ENCODE measurements around the gene DIP2B.

GRCh38 chr12:50619610-50619958 lies 114.8 kb downstream of the DIP2B start:
- TF ChIP-seq EZH2phosphoT487 (conservative IDR thresholded peaks at IDR 0.05; ENCODE audit: low read length) (no peak), CTCF (IDR thresholded peaks at IDR 0.05; ENCODE audit: insufficient read depth, low read length, poor library complexity, severe bottlenecking) (no peak)

Data from SU-DHL-6 (cell line).